Measurements from ENCODE around the gene RNFT2.

- TF ChIP-seq CTCF (conservative IDR thresholded peaks at IDR 0.05) (no peak), EZH2 (IDR thresholded peaks at IDR 0.05; ENCODE audit: low read depth) (no peak)
These were observed 143.3 kb downstream of the RNFT2 start, which contains the start of gene HRK for GRCh38 chr12:116881325-116881876.
